ENCODE measurements around the gene SMYD3. TPM values are rescaled to one million over a fixed set of nuclear protein-coding genes. Genes with fewer than 3 reads are reported as not detected.

SMYD3 gene
- total and polyA plus RNA-seq, 2 donors (not counting 3 experiments of a cell fraction or from before 2014, with no cell fraction given): 16.0 to 32.1 TPM

- Histone ChIP-seq H3K36me3 (ENCODE audit: control insufficient read depth in 2 of 2, extremely low read depth in 1 of 2, insufficient read depth in 2 of 2, low read length in 2 of 2) (no peaks in the 10 kb centered on the region), H3K9ac (replicated peaks; ENCODE audit: extremely low read depth, insufficient read depth, low read length) (no peak overlapping the region), H3K4me2 (ENCODE audit: insufficient read depth, low read length) (no peak overlapping the region), H3K79me2 (ENCODE audit: control insufficient read depth, insufficient read depth, low read length) (no peaks in the 10 kb centered on the region), H3K27me3 (ENCODE audit: control insufficient read depth in 2 of 2, insufficient read depth in 2 of 2, low read length in 2 of 2) (no peaks in the 10 kb centered on the region), H2AFZ (ENCODE audit: low read depth, low read length) (no peak overlapping the region), H3K27ac (ENCODE audit: insufficient read depth, low read depth, low read length) (no peak overlapping the region), H4K20me1 (replicated peaks; ENCODE audit: control insufficient read depth, extremely low read depth, insufficient read depth, low read length) (peaks cover 3% of the 10 kb centered on the region), H3K4me1 (ENCODE audit: control insufficient read depth, extremely low read depth, insufficient read depth, low read length) (no peaks in the 10 kb centered on the region), H3K4me3 (replicated peaks in 1 of 3; ENCODE audit: insufficient read depth in 1 of 3, low read depth in 1 of 3, low read length in 3 of 3) (no peak overlapping the region), H3K9me1 (replicated peaks; ENCODE audit: control insufficient read depth, extremely low read depth, insufficient read depth, low read length) (no peaks in the 10 kb centered on the region), H3K9me3 (replicated peaks; ENCODE audit: control insufficient read depth, insufficient read depth, low read length) (no peaks in the 10 kb centered on the region)
- dilution Hi-C loops (cut with MboI; ENCODE audit: extremely low pct_ligation_motif_present, low sequenced_read_pairs) (no loop called here), intact Hi-C loops (cut with micrococcal nuclease) (no loop called here)
- CTCF ChIA-PET: interaction anchor here (1.1 kb wide), 1 partner anchor 12 kb away, joined by 3 read pairs; no protein-coding TSS in a partner anchor
- no TSS peak for BruUV-seq (replicated peaks)
- DNase-seq (ENCODE audit: low read depth, low spot score) (no peak), FAIRE-seq (no peak)
- POLR2A ChIA-PET: no interaction called here
- TF ChIP-seq EZH2 (IDR thresholded peaks at IDR 0.05; ENCODE audit: borderline replicate concordance, low read depth, low read length, severe bottlenecking): no peak
- TF ChIP-seq JUN (IDR thresholded peaks at IDR 0.05; ENCODE audit: borderline replicate concordance, insufficient read depth, insufficient read length, low read depth): no peak
- TF ChIP-seq CTCF (IDR thresholded peaks at IDR 0.05; ENCODE audit: extremely low read depth in 1 of 2, insufficient read depth in 1 of 2, low read depth in 1 of 2, low read length in 2 of 2): no peak
- TF ChIP-seq MAX (IDR thresholded peaks at IDR 0.05; ENCODE audit: insufficient read depth, insufficient read length): no peak
- TF ChIP-seq MYC (IDR thresholded peaks at IDR 0.05; ENCODE audit: low read depth, low read length): no peak
- no peak for TF ChIP-seq FOS (IDR thresholded peaks at IDR 0.05; ENCODE audit: borderline replicate concordance, insufficient read depth, low read length)
- no peak for TF ChIP-seq GATA2 (IDR thresholded peaks at IDR 0.05; ENCODE audit: insufficient read depth, insufficient read length, low read depth, low read length)
- no peak for TF ChIP-seq POLR2AphosphoS5 (IDR thresholded peaks at IDR 0.05; ENCODE audit: insufficient read depth, low read depth, low read length)
- TF ChIP-seq POLR2A (IDR thresholded peaks at IDR 0.05; ENCODE audit: low read depth, low read length): no peak
Measured at GRCh38 chr1:246065592-246065991, 441.5 kb downstream of the SMYD3 start.
